Suprapubic skin (tissue), 4 donors: ENCODE results near the gene OSBPL6. TPM values are rescaled to one million over a fixed set of nuclear protein-coding genes. Genes with fewer than 3 reads are reported as not detected.

Experiments
- DNase-seq, 2 donors: peaks; one replicate each; pipeline ENCODE4 v3.0.0-alpha.2; 2019; ENCODE audit warnings: low spot score in 2 of 2
- H3K27ac ChIP-seq: fragments of 200-600 bp; sonication (generic); one replicate; pipeline ENCODE4 v1.5.1; 2019
- H3K27me3 ChIP-seq: fragments of 200-600 bp; sonication (generic); one replicate; pipeline ENCODE4 v1.5.1; 2019
- H3K36me3 ChIP-seq: fragments of 200-600 bp; sonication (generic); one replicate; pipeline ENCODE4 v1.5.1; 2019
- H3K4me1 ChIP-seq: fragments of 200-600 bp; sonication (generic); one replicate; pipeline ENCODE4 v1.5.1; 2019
- H3K4me3 ChIP-seq: fragments of 200-600 bp; sonication (generic); one replicate; pipeline ENCODE4 v1.5.1; 2019; ENCODE audit warnings: mild to moderate bottlenecking
- H3K9me3 ChIP-seq: fragments of 200-600 bp; sonication (generic); one replicate; pipeline ENCODE4 v1.5.1; 2019
- EP300 ChIP-seq: sonication (generic); formaldehyde crosslinking; IDR thresholded peaks from one replicate; pipeline ENCODE4 v1.6.1; 2017; ENCODE audit warnings: antibody characterized with exemption
- POLR2A ChIP-seq, 2 donors: fragments of 450-650 bp; IDR thresholded peaks; one replicate each; pipeline ENCODE4 v1.6.1; 2017; ENCODE audit warnings: antibody characterized with exemption in 2 of 2, mild to moderate bottlenecking in 2 of 2, moderate library complexity in 2 of 2
- POLR2AphosphoS5 ChIP-seq, 3 donors: sonication (generic); formaldehyde crosslinking; IDR thresholded peaks; one replicate each; pipeline ENCODE4 v1.6.1; 2017; ENCODE audit warnings: antibody characterized with exemption in 3 of 3
- WGBS: methylation state at CpG from one replicate; pipeline ENCODE4 v1.1.5; 2018; 5-methylcytosine and 5-hydroxymethylcytosine counted together
- total RNA-seq, 4 donors: library from RNA; depleted of rRNA; stranded (reverse); fragments of >200 nt; gene quantifications; one replicate each; pipeline ENCODE4 v1.1.0, GENCODE V29; 2016
- TF ChIP-seq, protein P1 (sequence below), 2 donors: fragments of 200-600 bp in 1 of 2; fragments of 450-650 bp in 1 of 2; sonication (generic) in 1 of 2; IDR thresholded peaks; one replicate each; pipeline ENCODE4 v1.5.1; 2016 to 2019; ENCODE audit warnings: antibody characterized with exemption in 2 of 2, mild to moderate bottlenecking in 1 of 2, moderate library complexity in 1 of 2

OSBPL6 gene
- total RNA-seq, 4 donors from 2014 or later = 19.5 to 30.9 (median 23.9) TPM

DNA sequence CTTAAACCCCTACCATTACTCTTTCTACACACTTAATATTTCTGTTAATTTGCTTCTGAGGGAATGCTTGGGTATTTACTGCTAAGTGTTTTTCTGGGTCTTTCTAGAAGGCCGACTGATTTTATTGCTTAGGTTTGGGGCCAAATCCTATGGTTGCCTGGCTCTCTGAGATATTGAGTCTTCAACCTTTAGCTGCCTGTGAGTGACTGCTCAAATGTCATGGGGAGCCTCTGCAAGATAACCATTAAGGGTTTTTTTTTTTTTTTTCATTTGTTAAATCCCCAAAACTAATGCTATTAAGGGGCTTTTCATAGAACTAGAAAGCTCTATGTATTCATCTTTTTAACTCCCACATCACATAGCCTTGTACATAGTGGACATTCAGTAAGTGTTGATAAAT is 5.0 kb downstream of the OSBPL6 start:
- no peaks in the 10 kb centered on the region for H3K36me3 ChIP-seq
- no peak overlapping the region for H3K4me3 ChIP-seq
- no peaks in the 10 kb centered on the region for H3K27me3 ChIP-seq
- TF ChIP-seq EP300 = no peak
- TF ChIP-seq, protein P1, sequence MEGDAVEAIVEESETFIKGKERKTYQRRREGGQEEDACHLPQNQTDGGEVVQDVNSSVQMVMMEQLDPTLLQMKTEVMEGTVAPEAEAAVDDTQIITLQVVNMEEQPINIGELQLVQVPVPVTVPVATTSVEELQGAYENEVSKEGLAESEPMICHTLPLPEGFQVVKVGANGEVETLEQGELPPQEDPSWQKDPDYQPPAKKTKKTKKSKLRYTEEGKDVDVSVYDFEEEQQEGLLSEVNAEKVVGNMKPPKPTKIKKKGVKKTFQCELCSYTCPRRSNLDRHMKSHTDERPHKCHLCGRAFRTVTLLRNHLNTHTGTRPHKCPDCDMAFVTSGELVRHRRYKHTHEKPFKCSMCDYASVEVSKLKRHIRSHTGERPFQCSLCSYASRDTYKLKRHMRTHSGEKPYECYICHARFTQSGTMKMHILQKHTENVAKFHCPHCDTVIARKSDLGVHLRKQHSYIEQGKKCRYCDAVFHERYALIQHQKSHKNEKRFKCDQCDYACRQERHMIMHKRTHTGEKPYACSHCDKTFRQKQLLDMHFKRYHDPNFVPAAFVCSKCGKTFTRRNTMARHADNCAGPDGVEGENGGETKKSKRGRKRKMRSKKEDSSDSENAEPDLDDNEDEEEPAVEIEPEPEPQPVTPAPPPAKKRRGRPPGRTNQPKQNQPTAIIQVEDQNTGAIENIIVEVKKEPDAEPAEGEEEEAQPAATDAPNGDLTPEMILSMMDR (IDR thresholded peaks at IDR 0.05) = no peak
- no peak for TF ChIP-seq POLR2A (IDR thresholded peaks at IDR 0.05)
- no peak for TF ChIP-seq POLR2AphosphoS5 (IDR thresholded peaks at IDR 0.05)
- no peaks in the 10 kb centered on the region for H3K9me3 ChIP-seq
- no peak for DNase-seq
- H3K4me1 ChIP-seq = peaks cover 13% of the 10 kb centered on the region
- 85% methylated on average over 1 of the region's 1 CpG for WGBS
- H3K27ac ChIP-seq = no peak overlapping the region

DNA sequence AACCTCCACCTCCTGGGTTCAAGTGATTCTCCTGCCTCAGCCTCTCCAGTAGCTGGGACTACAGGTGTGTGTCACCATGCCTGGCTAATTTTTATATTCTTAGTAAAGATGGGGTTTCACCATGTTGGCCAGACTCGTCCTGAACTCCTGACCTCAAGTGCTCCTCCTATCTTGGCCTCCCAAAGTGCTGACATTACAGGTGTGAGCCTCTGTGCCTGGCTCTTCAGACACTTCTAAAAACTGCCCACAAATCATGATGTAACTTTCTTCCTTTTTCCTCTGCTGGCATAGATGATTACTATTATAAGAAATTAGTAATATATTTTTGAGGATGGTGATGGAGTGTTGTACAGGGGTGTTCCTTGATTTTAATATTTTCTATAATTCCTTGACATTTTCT is 6.0 kb downstream of the OSBPL6 start:
- H3K36me3 ChIP-seq = no peaks in the 10 kb centered on the region
- TF ChIP-seq EP300 = no peak
- TF ChIP-seq, protein P1 (IDR thresholded peaks at IDR 0.05) = no peak
- TF ChIP-seq POLR2AphosphoS5 (IDR thresholded peaks at IDR 0.05) = no peak
- TF ChIP-seq POLR2A (IDR thresholded peaks at IDR 0.05) = no peak
- H3K9me3 ChIP-seq = no peaks in the 10 kb centered on the region
- no peak overlapping the region for H3K27ac ChIP-seq
- WGBS = 87% methylated on average over 1 of the region's 1 CpG
- DNase-seq = no peak
- H3K4me3 ChIP-seq = no peak overlapping the region
- peaks cover 9% of the 10 kb centered on the region for H3K4me1 ChIP-seq
- no peaks in the 10 kb centered on the region for H3K27me3 ChIP-seq

DNA sequence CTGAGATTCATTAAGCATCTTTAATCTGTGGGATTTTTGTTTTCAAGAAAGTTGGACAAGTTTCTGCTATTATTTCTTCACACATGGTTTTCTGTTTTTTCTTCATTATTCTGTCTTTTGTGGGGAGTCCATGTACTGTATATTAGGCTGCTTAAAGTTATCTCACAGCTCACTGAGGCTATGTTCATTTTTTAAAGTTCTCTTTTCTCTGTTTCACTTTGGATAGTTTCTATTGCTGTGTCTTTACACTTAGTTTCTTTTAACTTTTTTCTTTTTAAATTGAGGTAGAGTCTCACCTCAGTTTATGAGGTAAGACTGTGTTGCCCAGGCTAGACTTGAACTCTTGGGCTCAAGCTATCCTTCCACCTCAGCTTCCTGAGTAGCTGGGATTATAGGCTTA is 8.6 kb downstream of the OSBPL6 start:
- Histone ChIP-seq H3K27ac (no peak overlapping the region), H3K9me3 (no peaks in the 10 kb centered on the region), H3K36me3 (no peaks in the 10 kb centered on the region), H3K4me1 (no peaks in the 10 kb centered on the region), H3K4me3 (no peak overlapping the region), H3K27me3 (no peaks in the 10 kb centered on the region)
- no peak for DNase-seq
- TF ChIP-seq EP300 = no peak
- TF ChIP-seq POLR2A (IDR thresholded peaks at IDR 0.05) = no peak
- TF ChIP-seq, protein P1 (IDR thresholded peaks at IDR 0.05) = no peak
- TF ChIP-seq POLR2AphosphoS5 (IDR thresholded peaks at IDR 0.05) = no peak

DNA sequence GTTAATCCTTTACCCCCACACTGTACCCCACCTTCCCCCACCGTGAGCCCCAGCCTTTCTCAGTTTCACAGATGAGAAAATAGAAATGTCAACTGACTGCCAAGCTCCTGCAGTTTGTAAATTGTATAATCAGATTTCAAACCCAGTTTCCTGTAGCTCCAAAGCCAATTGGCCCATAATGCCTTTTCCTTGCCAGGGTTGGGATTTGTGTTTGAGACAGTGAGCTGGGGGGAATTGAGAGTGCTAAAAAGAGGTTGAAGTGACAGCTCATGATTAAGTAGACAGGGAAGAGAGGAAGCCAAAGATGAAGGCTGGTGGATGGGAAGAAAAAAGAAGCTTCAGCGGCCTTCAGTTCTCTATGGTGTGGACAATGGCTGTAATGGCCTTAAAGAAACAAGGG is 10.7 kb downstream of the OSBPL6 start:
- DNase-seq = no peak
- TF ChIP-seq EP300 (no peak), POLR2A (IDR thresholded peaks at IDR 0.05) (no peak), POLR2AphosphoS5 (IDR thresholded peaks at IDR 0.05) (no peak)
- TF ChIP-seq, protein P1 (IDR thresholded peaks at IDR 0.05) = no peak
- no peak overlapping the region for H3K27ac ChIP-seq
- H3K9me3 ChIP-seq = no peaks in the 10 kb centered on the region
- H3K4me3 ChIP-seq = no peak overlapping the region
- no peaks in the 10 kb centered on the region for H3K4me1 ChIP-seq
- no peaks in the 10 kb centered on the region for H3K27me3 ChIP-seq
- WGBS = 48% methylated on average over 2 of the region's 2 CpGs
- H3K36me3 ChIP-seq = no peaks in the 10 kb centered on the region

DNA sequence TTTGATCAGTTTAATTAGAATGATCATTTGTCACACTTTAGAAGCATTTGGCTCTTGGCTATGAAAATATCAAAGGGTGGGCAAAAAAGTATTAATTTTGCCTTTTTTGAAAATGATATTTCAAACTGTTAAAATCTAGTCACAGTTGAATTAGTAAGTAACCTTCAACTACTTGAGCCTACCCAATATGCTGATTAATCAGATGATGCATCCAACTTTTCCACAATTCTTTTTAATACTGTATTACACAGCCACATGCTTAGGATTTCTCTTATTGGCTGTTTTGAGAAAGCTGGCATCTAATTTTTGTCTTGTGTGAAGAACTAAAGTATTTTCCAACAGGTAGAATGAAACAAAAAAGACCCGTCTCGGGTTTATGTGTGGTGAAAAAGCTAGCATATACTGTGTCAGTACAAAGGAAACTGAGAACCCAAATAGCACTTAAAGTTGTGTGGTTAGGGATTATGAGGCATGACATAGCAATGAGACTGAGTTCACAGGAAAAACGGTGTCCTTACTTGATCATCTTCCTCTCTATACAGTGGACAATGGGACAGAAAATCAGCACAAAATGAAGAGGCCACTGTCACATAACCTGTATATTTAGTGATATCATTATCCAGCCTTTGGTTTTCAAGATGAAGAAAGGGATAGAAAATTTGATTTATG is 11.7 kb downstream of the OSBPL6 start:
- DNase-seq = no peak
- Histone ChIP-seq H3K27ac (no peak overlapping the region), H3K4me3 (no peak overlapping the region), H3K4me1 (no peaks in the 10 kb centered on the region), H3K9me3 (no peaks in the 10 kb centered on the region), H3K27me3 (no peaks in the 10 kb centered on the region), H3K36me3 (no peaks in the 10 kb centered on the region)
- 94% methylated on average over 3 of the region's 3 CpGs for WGBS
- TF ChIP-seq POLR2AphosphoS5 (IDR thresholded peaks at IDR 0.05) = no peak
- TF ChIP-seq EP300 = no peak
- TF ChIP-seq, protein P1 (IDR thresholded peaks at IDR 0.05) = no peak
- TF ChIP-seq POLR2A (IDR thresholded peaks at IDR 0.05) = no peak
